HepG2 (cell line): Measurements from ENCODE around the gene EIF2S2. TPM values are rescaled to one million over a fixed set of nuclear protein-coding genes. Genes with fewer than 3 reads are reported as not detected.

Experiments used
- ATAC-seq: fragments of 200-7000 bp; cut with Tn5 transposase; 3 replicates; pipeline ENCODE4 v1.9.1; 2020; ENCODE audit warnings: mild to moderate bottlenecking, moderate library complexity
- BruUV-seq: library from RNA; stranded (reverse); fragments of 400-500 nt; replicated peaks from 2 replicates; lab custom pipeline; 2021; lab: Mats Ljungman, UMichigan
- CTCF ChIA-PET: fragments of 300-600 bp; formaldehyde crosslinking; extraction: SDS; loops from one replicate; lab custom pipeline; 2021; ENCODE audit warnings: low total read pairs, inconsistent platforms, low intra/inter-chr PET ratio; lab: Yijun Ruan, JAX
- POLR2A ChIA-PET: fragments of 350-600 bp; sonication (Branson Sonifier 250); formaldehyde crosslinking; loops from one replicate; lab custom pipeline; 2020; ENCODE audit warnings: antibody characterized with exemption, inconsistent platforms; lab: Yijun Ruan, JAX
- DNase-seq: peaks from one replicate; pipeline ENCODE4 v3.0.0-alpha.2; 2015; ENCODE audit warnings: low spot score
- FAIRE-seq: peaks from 3 replicates; lab custom pipeline; 2011; peaks lifted over from hg19 to GRCh38; lab: Jason Lieb, UNC
- H2AFZ ChIP-seq: one replicate; pipeline ENCODE4 v1.6.1; 2011; ENCODE audit warnings: low read length, inconsistent platforms
- H3K27ac ChIP-seq: fragments of 300-600 bp; 3 replicates; pipeline ENCODE4 v1.8.0; 2011; ENCODE audit warnings: mixed run types, mild to moderate bottlenecking, mixed read lengths, low read length, inconsistent platforms; ENCODE audit not compliant: insufficient read depth; ENCODE audit errors: extremely low read length
- H3K27me3 ChIP-seq, 2 experiments: fragments of 200-600 bp in 1 of 2; 2 replicates in 1 of 2; 3 replicates in 1 of 2; pipeline versions ENCODE4 v1.6.0 to v1.8.0; 2011; ENCODE audit warnings: low read length in 2 of 2, mild to moderate bottlenecking in 2 of 2, moderate library complexity in 2 of 2, inconsistent platforms in 1 of 2; ENCODE audit not compliant: insufficient read depth in 2 of 2, control insufficient read depth in 1 of 2
- H3K36me3 ChIP-seq, 2 experiments: fragments of 200-600 bp in 1 of 2; replicated peaks in 1 of 2; 2 replicates in 1 of 2; 3 replicates in 1 of 2; pipeline versions ENCODE4 v1.5.1 to v1.8.0; 2011; ENCODE audit warnings: low read length in 2 of 2, inconsistent platforms in 1 of 2; ENCODE audit not compliant: insufficient read depth in 2 of 2, control insufficient read depth in 1 of 2
- H3K4me1 ChIP-seq: 2 replicates; pipeline ENCODE4 v1.5.1; 2012; ENCODE audit warnings: low read length, inconsistent platforms; ENCODE audit not compliant: insufficient read depth
- H3K4me2 ChIP-seq: 2 replicates; pipeline ENCODE4 v1.6.0; 2011; ENCODE audit warnings: low read depth, low read length, inconsistent platforms
- H3K4me3 ChIP-seq, 3 experiments: fragments of 200-600 bp in 1 of 3; sonication (generic), shearing (Covaris generic) in 1 of 3; replicated peaks in 1 of 3; 2 replicates each; pipeline ENCODE4 v1.5.1; 2011 to 2016; ENCODE audit warnings: low read length in 3 of 3, inconsistent platforms in 2 of 3, low read depth in 2 of 3, mild to moderate bottlenecking in 2 of 3, control low read depth in 1 of 3, mixed read lengths in 1 of 3; ENCODE audit not compliant: insufficient read depth in 1 of 3
- H3K79me2 ChIP-seq: one replicate; pipeline ENCODE4 v1.6.1; 2011; ENCODE audit warnings: low read length, inconsistent platforms; ENCODE audit not compliant: insufficient read depth
- H3K9ac ChIP-seq: 2 replicates; pipeline ENCODE4 v1.6.0; 2011; ENCODE audit warnings: mild to moderate bottlenecking, low read depth, low read length, inconsistent platforms; ENCODE audit not compliant: insufficient read depth
- H3K9me3 ChIP-seq: 2 replicates; pipeline ENCODE4 v1.5.1; 2012; ENCODE audit warnings: mild to moderate bottlenecking, low read length
- H4K20me1 ChIP-seq: 2 replicates; pipeline ENCODE4 v1.6.0; 2011; ENCODE audit warnings: inconsistent platforms, mild to moderate bottlenecking, low read length, moderate library complexity; ENCODE audit not compliant: insufficient read depth
- ATF6 ChIP-seq: sonication (generic); formaldehyde crosslinking; conservative IDR thresholded peaks from 2 replicates; pipeline ENCODE4 v1.4.0; 2020; ENCODE audit warnings: missing genetic modification reagents
- ATF7 ChIP-seq, 2 experiments: fragments of 450-650 bp in 1 of 2; sonication (generic) in 1 of 2; formaldehyde crosslinking in 1 of 2; IDR thresholded peaks; 2 replicates each; pipeline versions ENCODE4 v1.4.0 to v1.6.1; 2016 to 2020; ENCODE audit warnings: antibody characterized with exemption in 1 of 2, mild to moderate bottlenecking in 1 of 2, missing genetic modification reagents in 1 of 2
- CREM ChIP-seq, 2 experiments: sonication (generic) in 1 of 2; formaldehyde crosslinking in 1 of 2; IDR thresholded peaks; 2 replicates each; pipeline versions ENCODE4 v1.4.0 to v1.6.1; 2016 to 2020; ENCODE audit warnings: antibody characterized with exemption in 1 of 2, mild to moderate bottlenecking in 1 of 2, missing genetic modification reagents in 1 of 2
- HNF1B ChIP-seq: sonication (generic); formaldehyde crosslinking; IDR thresholded peaks from 2 replicates; pipeline ENCODE4 v1.5.1; 2020; ENCODE audit warnings: mild to moderate bottlenecking, moderate library complexity, missing genetic modification reagents
- LBX2 ChIP-seq: sonication (generic); formaldehyde crosslinking; IDR thresholded peaks from 2 replicates; pipeline ENCODE4 v1.5.0; 2020; ENCODE audit warnings: missing genetic modification reagents, mild to moderate bottlenecking, borderline replicate concordance
- MEIS1 ChIP-seq: sonication (generic); formaldehyde crosslinking; IDR thresholded peaks from 2 replicates; pipeline ENCODE4 v1.9.0; 2021; ENCODE audit warnings: mild to moderate bottlenecking, missing genetic modification reagents, moderate library complexity, borderline replicate concordance
- POLR2G ChIP-seq: fragments of 200-400 bp; formaldehyde crosslinking; IDR thresholded peaks from 2 replicates; pipeline ENCODE4 v1.6.1; 2018; ENCODE audit warnings: mild to moderate bottlenecking, low read depth, low read length, moderate library complexity
- RBM22 ChIP-seq: fragments of 200-400 bp; formaldehyde crosslinking; optimal IDR thresholded peaks from 2 replicates; pipeline ENCODE3; 2017; ENCODE audit warnings: mild to moderate bottlenecking, low read length, moderate library complexity
- SP140L ChIP-seq: sonication (generic); formaldehyde crosslinking; IDR thresholded peaks from 2 replicates; pipeline ENCODE4 v1.4.0; 2020; ENCODE audit warnings: missing genetic modification reagents, borderline replicate concordance
- SSRP1 ChIP-seq: IDR thresholded peaks from 2 replicates; pipeline ENCODE4 v1.6.1; 2016; ENCODE audit warnings: control low read depth
- TOPORS ChIP-seq: sonication (generic); formaldehyde crosslinking; IDR thresholded peaks from 2 replicates; pipeline ENCODE4 v1.8.0; 2023; ENCODE audit warnings: mild to moderate bottlenecking, missing genetic modification reagents
- ZBTB14 ChIP-seq: sonication (generic); formaldehyde crosslinking; IDR thresholded peaks from 2 replicates; pipeline ENCODE4 v1.4.0; 2020; ENCODE audit warnings: missing genetic modification reagents
- ZNF362 ChIP-seq: sonication (generic); formaldehyde crosslinking; IDR thresholded peaks from 2 replicates; pipeline ENCODE4 v1.4.0; 2020; ENCODE audit warnings: missing genetic modification reagents, mild to moderate bottlenecking, borderline replicate concordance
- ZNF543 ChIP-seq: sonication (generic); formaldehyde crosslinking; IDR thresholded peaks from 2 replicates; pipeline ENCODE4 v1.4.0; 2020; ENCODE audit warnings: mild to moderate bottlenecking, missing genetic modification reagents
- ZNF567 ChIP-seq: sonication (generic); formaldehyde crosslinking; IDR thresholded peaks from 2 replicates; pipeline ENCODE4 v1.8.1; 2023; ENCODE audit warnings: mild to moderate bottlenecking, missing genetic modification reagents, borderline replicate concordance
- WGBS: methylation state at CpG from one replicate; pipeline ENCODE4 v1.1.6; 2017; ENCODE audit warnings: low lambda C conversion rate; 5-methylcytosine and 5-hydroxymethylcytosine counted together
- in situ Hi-C: cut with HindIII; loops from 2 replicates; pipeline ENCODE4 v1.10.0; 2017; ENCODE audit warnings: low pct_unique_long_range_greater_than_20kb; ENCODE audit not compliant: extremely low pct_ligation_motif_present
- intact Hi-C: fragments of 100-400 bp; cut with micrococcal nuclease; formaldehyde crosslinking; loops from one replicate; pipeline ENCODE4 v1.10.0; 2022; ENCODE audit not compliant: unreplicated experiment
- polyA plus RNA-seq, 8 experiments: library from polyadenylated mRNA; depleted of rRNA in 3 of 8; stranded (reverse) in 7 of 8; unstranded in 1 of 8; fragments of >200 nt; fragmentation: Illumina TruSeq in 4 of 8; extraction: Trizol in 4 of 8; gene quantifications; 2 replicates each; pipeline versions ENCODE4 v1.2.1 to v1.2.3, GENCODE V29; 2011 to 2016; ENCODE audit warnings: low read depth in 4 of 8, missing spikeins in 1 of 8, mixed read lengths in 1 of 8; ENCODE audit not compliant: insufficient read depth in 1 of 8
- total RNA-seq, 5 experiments: library from RNA; depleted of rRNA; stranded (reverse); fragments of >200 nt; fragmentation: Illumina TruSeq; extraction: Trizol; gene quantifications; 2 replicates each; pipeline ENCODE4 v1.2.3, GENCODE V29; 2016; ENCODE audit warnings: low read depth in 1 of 5

EIF2S2 gene
- total and polyA plus RNA-seq, 2 of the 13 experiments (the other 11 are each of a cell fraction or from before 2014, with no cell fraction given), result 126 to 213 TPM

- ChIA-PET CTCF (no interaction called here), POLR2A (interaction anchor here (5.6 kb wide), 1 partner anchor 27 kb away, joined by 27 read pairs; the partner anchor contains the start of gene EIF2S2)
- no peak for DNase-seq
- FAIRE-seq, result no peak
- Histone ChIP-seq H3K9ac (no peak overlapping the region), H3K79me2 (no peaks in the 10 kb centered on the region), H3K36me3 (peaks cover 42 to 89% of the 10 kb centered on the region in 2 experiments), H3K9me3 (no peaks in the 10 kb centered on the region), H4K20me1 (peaks cover 19% of the 10 kb centered on the region), H3K4me1 (no peaks in the 10 kb centered on the region), H3K4me3 (no peak overlapping the region), H3K27me3 (no peaks in the 10 kb centered on the region), H2AFZ (no peak overlapping the region), H3K27ac (no peak overlapping the region), H3K4me2 (no peak overlapping the region)
- ATAC-seq, result no peak
- peak; percentile 88; the same call in 1 of the 2 replicates for TF ChIP-seq SSRP1
- TF ChIP-seq ATF6 (CRISPR knock-in tag), result no peak
- no peak for TF ChIP-seq HNF1B
- no peak for TF ChIP-seq ZNF543
- TF ChIP-seq ATF7 (IDR thresholded peaks at IDR 0.05), result no peak
- TF ChIP-seq ATF7 (CRISPR knock-in tag; IDR thresholded peaks at IDR 0.05), result no peak
- TF ChIP-seq RBM22, result peak; percentile 94
- no peak for TF ChIP-seq TOPORS
- peak; percentile 54 for TF ChIP-seq POLR2G
- TF ChIP-seq ZBTB14 (CRISPR knock-in tag), result no peak
- TF ChIP-seq ZNF567, result 0 out of 2 replicates have a peak, but pooled peaks have one; percentile 63
- no peak for TF ChIP-seq SP140L
- TF ChIP-seq CREM (IDR thresholded peaks at IDR 0.05), result no peak
- TF ChIP-seq CREM (CRISPR knock-in tag; IDR thresholded peaks at IDR 0.05), result no peak
- TF ChIP-seq ZNF362 (CRISPR knock-in tag), result no peak
- 0 out of 2 replicates have a peak, but pooled peaks have one; percentile 43 for TF ChIP-seq MEIS1 (CRISPR knock-in tag)
- TF ChIP-seq LBX2 (CRISPR knock-in tag), result no peak
- in situ Hi-C loops (no loop called here), intact Hi-C loops (no loop called here)
- BruUV-seq, result no TSS peak
- 97% methylated on average over 5 of the region's 5 CpGs for WGBS
Measured at GRCh38 chr20:34085544-34086040, 26.5 kb downstream of the EIF2S2 start.
